NT2/D1 (cell line): ENCODE data around the gene SOX30.

ENCODE experiments used
- YY1 ChIP-seq: IDR thresholded peaks from 2 replicates; pipeline ENCODE4 v1.6.1; 2011; ENCODE audit not compliant: insufficient read length, insufficient read depth
- ZNF274 ChIP-seq: IDR thresholded peaks from 2 replicates; pipeline ENCODE4 v1.6.1; 2011; ENCODE audit warnings: mild to moderate bottlenecking, low read depth, low read length

GRCh38 chr5:157650991-157651611 lies 1.1 kb downstream of the SOX30 start:
- no peak for TF ChIP-seq YY1
- TF ChIP-seq ZNF274, result no peak
